ENCODE measurements around the gene AGAP1. TPM values are rescaled to one million over a fixed set of nuclear protein-coding genes. Genes with fewer than 3 reads are reported as not detected.

AGAP1 gene
- total RNA-seq, 1 experiment from 2014 or later: 25.8 TPM

DNA sequence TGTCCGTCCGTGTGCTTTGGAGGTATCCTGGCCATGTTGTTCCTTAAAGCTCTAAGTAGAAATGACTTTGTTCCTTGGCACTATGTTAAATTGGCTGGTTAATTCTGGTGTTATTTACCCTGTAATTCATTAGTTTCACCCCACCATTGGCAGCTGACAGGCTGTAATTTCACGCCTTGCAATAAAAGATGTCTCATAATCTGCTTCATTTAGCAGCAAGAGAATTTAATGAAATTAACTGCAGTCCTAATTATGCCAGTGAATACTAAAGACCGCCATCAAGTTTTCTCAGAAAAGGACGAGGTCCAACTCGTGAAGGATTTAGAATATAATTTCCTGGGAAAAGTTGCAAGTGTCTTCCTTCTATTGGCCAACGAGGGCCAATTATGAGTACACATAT is 355.1 kb downstream of the AGAP1 start:
- Histone ChIP-seq H4K5ac (ENCODE audit: insufficient read length, low read depth, low read length) (no peak overlapping the region), H2BK12ac (ENCODE audit: insufficient read length, low read depth, low read length) (no peak overlapping the region), H3K9me3 (ENCODE audit: control insufficient read depth, low read depth, low read length) (no peaks in the 10 kb centered on the region), H2BK5ac (ENCODE audit: insufficient read length, low read length) (no peak overlapping the region), H2BK15ac (ENCODE audit: low read depth, low read length) (no peak overlapping the region), H3K79me2 (ENCODE audit: insufficient read depth, low read length) (no peaks in the 10 kb centered on the region), H3K23ac (ENCODE audit: insufficient read length, low read depth, low read length) (no peak overlapping the region), H3K4me1 (ENCODE audit: insufficient read depth, low read length) (no peaks in the 10 kb centered on the region), H3K9ac (ENCODE audit: extremely low read depth, insufficient read length, low read length) (no peak overlapping the region), H3K56ac (ENCODE audit: insufficient read length, low read depth, low read length) (no peak overlapping the region), H4K91ac (ENCODE audit: insufficient read length, low read depth, low read length) (no peak overlapping the region), H2AK5ac (ENCODE audit: insufficient read length, low read length) (no peak overlapping the region), H3T11ph (ENCODE audit: low read length) (no peak overlapping the region), H4K20me1 (ENCODE audit: control insufficient read depth, insufficient read depth, insufficient read length) (no peaks in the 10 kb centered on the region), H2BK20ac (ENCODE audit: low read depth, low read length, poor library complexity, severe bottlenecking) (no peak overlapping the region), H2BK120ac (ENCODE audit: low read depth, low read length, poor library complexity, severe bottlenecking) (no peak overlapping the region), H3K18ac (ENCODE audit: insufficient read length, low read depth, low read length) (no peak overlapping the region), H3K23me2 (ENCODE audit: insufficient read length, low read depth, low read length, poor library complexity, severe bottlenecking) (no peaks in the 10 kb centered on the region), H2AFZ (ENCODE audit: low read length) (no peak overlapping the region), H3K27ac (ENCODE audit: insufficient read length, low read depth, low read length) (no peak overlapping the region), H3K79me1 (ENCODE audit: insufficient read depth, low read depth, low read length, poor library complexity, severe bottlenecking) (no peaks in the 10 kb centered on the region), H4K8ac (replicated peaks; ENCODE audit: insufficient read length, low read depth, low read length) (no peak overlapping the region), H3K14ac (ENCODE audit: insufficient read depth, low read length) (no peak overlapping the region), H3K27me3 (ENCODE audit: insufficient read depth, low read length) (no peaks in the 10 kb centered on the region), H3K4me2 (ENCODE audit: insufficient read depth, insufficient read length, low read length) (no peak overlapping the region), H3K4ac (ENCODE audit: low read depth, low read length) (no peak overlapping the region)
- DNase-seq: no peak
- H3K4me1 Mint-ChIP-seq: peaks cover 32 to 41% of the 10 kb centered on the region in 2 experiments
- H3K27ac Mint-ChIP-seq: no peak overlapping the region
- 0 out of 7 replicates have a peak, but pooled peaks cover 0 to 2% (median 0%) of the 10 kb centered on the region in 3 experiments for H3K36me3 Mint-ChIP-seq (ENCODE audit: insufficient read depth in 1 of 3, low read depth in 3 of 3)
- no peaks in the 10 kb centered on the region for H3K27me3 Mint-ChIP-seq (ENCODE audit: low read depth)
- no peaks in the 10 kb centered on the region for H3K9me3 Mint-ChIP-seq
- TF ChIP-seq, protein P1, sequence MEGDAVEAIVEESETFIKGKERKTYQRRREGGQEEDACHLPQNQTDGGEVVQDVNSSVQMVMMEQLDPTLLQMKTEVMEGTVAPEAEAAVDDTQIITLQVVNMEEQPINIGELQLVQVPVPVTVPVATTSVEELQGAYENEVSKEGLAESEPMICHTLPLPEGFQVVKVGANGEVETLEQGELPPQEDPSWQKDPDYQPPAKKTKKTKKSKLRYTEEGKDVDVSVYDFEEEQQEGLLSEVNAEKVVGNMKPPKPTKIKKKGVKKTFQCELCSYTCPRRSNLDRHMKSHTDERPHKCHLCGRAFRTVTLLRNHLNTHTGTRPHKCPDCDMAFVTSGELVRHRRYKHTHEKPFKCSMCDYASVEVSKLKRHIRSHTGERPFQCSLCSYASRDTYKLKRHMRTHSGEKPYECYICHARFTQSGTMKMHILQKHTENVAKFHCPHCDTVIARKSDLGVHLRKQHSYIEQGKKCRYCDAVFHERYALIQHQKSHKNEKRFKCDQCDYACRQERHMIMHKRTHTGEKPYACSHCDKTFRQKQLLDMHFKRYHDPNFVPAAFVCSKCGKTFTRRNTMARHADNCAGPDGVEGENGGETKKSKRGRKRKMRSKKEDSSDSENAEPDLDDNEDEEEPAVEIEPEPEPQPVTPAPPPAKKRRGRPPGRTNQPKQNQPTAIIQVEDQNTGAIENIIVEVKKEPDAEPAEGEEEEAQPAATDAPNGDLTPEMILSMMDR (conservative IDR thresholded peaks at IDR 0.05): no peak
- no peak overlapping the region for H3K4me3 Mint-ChIP-seq
- WGBS (ENCODE audit: extremely low coverage, insufficient read length, low lambda C conversion rate): no CpG with 5 or more reads among the region's 7 CpGs

Measured in H9 (cell line).